Measurements from ENCODE around the gene ABCA5. TPM values are rescaled to one million over a fixed set of nuclear protein-coding genes. Genes with fewer than 3 reads are reported as not detected.

Gene ABCA5
- total RNA-seq, 1 donor from 2014 or later: 8.3 TPM

GRCh38 chr17:69223809-69224208 lies 103.1 kb downstream of the ABCA5 start:
- DNase-seq (ENCODE audit: low read depth, low spot score): no peak
- Mint-ChIP-seq H3K36me3 (ENCODE audit: low read depth) (no peaks in the 10 kb centered on the region), H3K9me3 (no peaks in the 10 kb centered on the region), H3K4me1 (peaks cover 32% of the 10 kb centered on the region), H3K27me3 (ENCODE audit: low read depth) (no peaks in the 10 kb centered on the region), H3K27ac (ENCODE audit: unreplicated experiment) (peak overlapping the region; percentile 85), H3K4me3 (no peak overlapping the region)
- no peak for TF ChIP-seq CTCF (conservative IDR thresholded peaks at IDR 0.05)

DNA sequence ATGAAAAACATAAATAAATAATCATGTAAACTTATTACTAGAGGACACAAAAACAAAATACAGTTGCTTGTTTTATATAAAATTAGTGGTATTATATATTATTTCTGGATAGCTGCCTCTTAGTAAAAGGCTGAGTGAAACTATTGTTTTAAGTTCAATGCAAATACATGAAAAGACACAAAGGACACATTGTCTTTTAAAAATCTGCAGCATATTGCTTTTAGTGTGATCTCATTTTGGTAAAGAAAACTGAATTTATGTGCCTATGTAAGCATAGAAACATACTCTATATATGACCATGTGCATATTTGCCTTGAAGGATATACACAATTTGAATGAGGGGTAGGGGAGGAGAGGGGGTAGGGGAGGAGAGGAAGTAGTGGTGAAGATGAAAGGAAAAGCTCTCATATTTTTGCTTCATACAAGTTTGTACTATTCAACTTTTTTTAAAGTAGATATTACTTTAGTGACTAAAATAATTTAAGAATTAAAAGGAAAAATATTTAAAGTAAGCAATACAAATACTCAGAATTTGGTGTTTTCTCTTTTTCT lies 104.2 kb downstream of the ABCA5 start:
- Mint-ChIP-seq H3K9me3 (no peaks in the 10 kb centered on the region), H3K27ac (ENCODE audit: unreplicated experiment) (no peak overlapping the region), H3K4me1 (peaks cover 23% of the 10 kb centered on the region), H3K36me3 (ENCODE audit: low read depth) (no peaks in the 10 kb centered on the region), H3K4me3 (no peak overlapping the region), H3K27me3 (ENCODE audit: low read depth) (no peaks in the 10 kb centered on the region)
- no peak for DNase-seq (ENCODE audit: low read depth, low spot score)
- no peak for TF ChIP-seq CTCF (conservative IDR thresholded peaks at IDR 0.05)

DNA sequence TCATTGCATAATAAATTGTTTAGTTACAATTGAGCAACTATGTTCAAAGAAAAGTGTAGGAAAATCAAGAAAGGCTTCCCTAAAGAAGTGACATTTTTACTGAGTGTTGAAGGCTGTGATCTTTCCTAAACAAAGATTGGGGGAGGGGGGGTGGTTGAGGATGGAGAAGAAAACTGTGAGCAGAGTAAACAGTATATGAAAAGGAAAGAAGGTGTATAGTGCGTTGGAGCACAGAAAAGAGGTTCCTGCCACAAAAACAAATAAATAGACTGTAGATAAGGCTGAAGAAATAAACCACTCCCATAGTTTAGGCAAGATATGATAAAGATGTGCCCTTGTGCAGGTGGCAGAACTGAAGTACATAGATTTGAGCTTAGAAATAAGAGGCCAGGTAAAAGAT lies 106.8 kb downstream of the ABCA5 start:
- Mint-ChIP-seq H3K27me3 (ENCODE audit: low read depth) (no peaks in the 10 kb centered on the region), H3K36me3 (ENCODE audit: low read depth) (no peaks in the 10 kb centered on the region), H3K9me3 (no peaks in the 10 kb centered on the region), H3K4me1 (peaks cover 17% of the 10 kb centered on the region), H3K27ac (ENCODE audit: unreplicated experiment) (no peak overlapping the region), H3K4me3 (no peak overlapping the region)
- no peak for DNase-seq (ENCODE audit: low read depth, low spot score)
- no peak for TF ChIP-seq CTCF (conservative IDR thresholded peaks at IDR 0.05)

- Mint-ChIP-seq H3K27me3 (ENCODE audit: low read depth) (no peaks in the 10 kb centered on the region), H3K9me3 (no peaks in the 10 kb centered on the region), H3K4me3 (no peak overlapping the region), H3K36me3 (ENCODE audit: low read depth) (no peaks in the 10 kb centered on the region), H3K27ac (ENCODE audit: unreplicated experiment) (no peak overlapping the region), H3K4me1 (peaks cover 14% of the 10 kb centered on the region)
- no peak for TF ChIP-seq CTCF (conservative IDR thresholded peaks at IDR 0.05)
- no peak for DNase-seq (ENCODE audit: low read depth, low spot score)
Observed at GRCh38 chr17:69218986-69219385, 107.9 kb downstream of the ABCA5 start.

GRCh38 chr17:69213059-69213813 lies 113.7 kb downstream of the ABCA5 start:
- no peak for DNase-seq (ENCODE audit: low read depth, low spot score)
- Mint-ChIP-seq H3K27me3 (ENCODE audit: low read depth) (no peaks in the 10 kb centered on the region), H3K4me1 (no peaks in the 10 kb centered on the region), H3K27ac (ENCODE audit: unreplicated experiment) (no peak overlapping the region), H3K36me3 (ENCODE audit: low read depth) (peaks cover 2% of the 10 kb centered on the region), H3K4me3 (no peak overlapping the region), H3K9me3 (peaks cover 21% of the 10 kb centered on the region)
- TF ChIP-seq CTCF (conservative IDR thresholded peaks at IDR 0.05): no peak
